Astrocyte of the cerebellum (primary cell): ENCODE data around the gene DCST1.

Experiments used
- DNase-seq: peaks from one replicate; pipeline ENCODE4 v3.0.0-alpha.2; 2011; ENCODE audit warnings: low read depth
- H3K4me3 ChIP-seq: 2 replicates; pipeline ENCODE4 v1.5.1; 2011; ENCODE audit warnings: mild to moderate bottlenecking, low read depth, low read length, moderate library complexity
- in situ Hi-C: cut with HindIII; loops from 2 replicates; pipeline ENCODE4 v1.10.0; 2017; ENCODE audit warnings: low sequenced_read_pairs
- TF ChIP-seq, protein P1 (sequence below): IDR thresholded peaks from 2 replicates; pipeline ENCODE4 v1.5.1; 2012; ENCODE audit warnings: low read length, low read depth, moderate library complexity, mild to moderate bottlenecking; ENCODE audit errors: missing control alignments

The DCST1 gene

DNA sequence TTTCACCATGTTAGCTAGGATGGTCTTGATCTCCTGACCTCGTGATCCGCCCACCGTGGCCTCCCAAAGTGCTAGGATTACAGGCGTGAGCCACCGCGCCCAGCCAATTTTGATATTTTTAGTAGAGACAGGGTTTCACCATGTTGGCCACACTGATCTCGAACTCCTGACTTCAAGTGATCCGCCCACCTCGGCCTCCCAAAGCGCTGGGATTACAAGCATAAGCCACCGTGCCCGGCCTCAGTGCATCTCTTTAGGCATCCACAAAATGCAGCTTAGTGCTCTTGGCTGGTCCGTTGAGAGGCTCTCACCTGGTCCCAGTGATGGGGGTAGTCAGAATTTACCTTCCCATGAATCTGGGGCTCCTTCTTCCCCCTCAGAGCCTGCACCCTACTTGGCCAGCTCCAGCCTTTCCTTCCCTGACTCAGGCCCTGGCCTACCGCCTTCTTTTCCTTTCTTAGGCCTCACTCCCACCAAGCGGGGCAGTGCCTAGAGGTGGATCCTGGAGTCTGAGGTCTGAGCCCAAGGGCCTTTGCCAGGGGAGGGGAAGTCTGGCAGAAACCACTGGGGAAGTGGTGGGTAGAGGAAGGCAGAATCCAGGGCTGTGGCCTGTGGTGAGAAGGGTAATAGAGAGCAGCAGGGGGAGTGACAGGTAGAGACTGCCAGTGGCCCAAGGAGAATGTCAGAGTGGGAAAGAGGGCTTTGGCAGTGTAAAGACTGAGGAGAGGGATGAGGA lies 36.5 kb upstream of the DCST1 start:
- in situ Hi-C loops, result no loop called here
- H3K4me3 ChIP-seq, result no peak overlapping the region
- DNase-seq, result no peak
- TF ChIP-seq, protein P1, sequence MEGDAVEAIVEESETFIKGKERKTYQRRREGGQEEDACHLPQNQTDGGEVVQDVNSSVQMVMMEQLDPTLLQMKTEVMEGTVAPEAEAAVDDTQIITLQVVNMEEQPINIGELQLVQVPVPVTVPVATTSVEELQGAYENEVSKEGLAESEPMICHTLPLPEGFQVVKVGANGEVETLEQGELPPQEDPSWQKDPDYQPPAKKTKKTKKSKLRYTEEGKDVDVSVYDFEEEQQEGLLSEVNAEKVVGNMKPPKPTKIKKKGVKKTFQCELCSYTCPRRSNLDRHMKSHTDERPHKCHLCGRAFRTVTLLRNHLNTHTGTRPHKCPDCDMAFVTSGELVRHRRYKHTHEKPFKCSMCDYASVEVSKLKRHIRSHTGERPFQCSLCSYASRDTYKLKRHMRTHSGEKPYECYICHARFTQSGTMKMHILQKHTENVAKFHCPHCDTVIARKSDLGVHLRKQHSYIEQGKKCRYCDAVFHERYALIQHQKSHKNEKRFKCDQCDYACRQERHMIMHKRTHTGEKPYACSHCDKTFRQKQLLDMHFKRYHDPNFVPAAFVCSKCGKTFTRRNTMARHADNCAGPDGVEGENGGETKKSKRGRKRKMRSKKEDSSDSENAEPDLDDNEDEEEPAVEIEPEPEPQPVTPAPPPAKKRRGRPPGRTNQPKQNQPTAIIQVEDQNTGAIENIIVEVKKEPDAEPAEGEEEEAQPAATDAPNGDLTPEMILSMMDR, result no peak

- in situ Hi-C loops, result no loop called here
- H3K4me3 ChIP-seq, result no peak overlapping the region
- TF ChIP-seq, protein P1, result peak; percentile 2
- no peak for DNase-seq
Measured at GRCh38 chr1:154998201-154998780, 35.3 kb upstream of the DCST1 start.

DNA sequence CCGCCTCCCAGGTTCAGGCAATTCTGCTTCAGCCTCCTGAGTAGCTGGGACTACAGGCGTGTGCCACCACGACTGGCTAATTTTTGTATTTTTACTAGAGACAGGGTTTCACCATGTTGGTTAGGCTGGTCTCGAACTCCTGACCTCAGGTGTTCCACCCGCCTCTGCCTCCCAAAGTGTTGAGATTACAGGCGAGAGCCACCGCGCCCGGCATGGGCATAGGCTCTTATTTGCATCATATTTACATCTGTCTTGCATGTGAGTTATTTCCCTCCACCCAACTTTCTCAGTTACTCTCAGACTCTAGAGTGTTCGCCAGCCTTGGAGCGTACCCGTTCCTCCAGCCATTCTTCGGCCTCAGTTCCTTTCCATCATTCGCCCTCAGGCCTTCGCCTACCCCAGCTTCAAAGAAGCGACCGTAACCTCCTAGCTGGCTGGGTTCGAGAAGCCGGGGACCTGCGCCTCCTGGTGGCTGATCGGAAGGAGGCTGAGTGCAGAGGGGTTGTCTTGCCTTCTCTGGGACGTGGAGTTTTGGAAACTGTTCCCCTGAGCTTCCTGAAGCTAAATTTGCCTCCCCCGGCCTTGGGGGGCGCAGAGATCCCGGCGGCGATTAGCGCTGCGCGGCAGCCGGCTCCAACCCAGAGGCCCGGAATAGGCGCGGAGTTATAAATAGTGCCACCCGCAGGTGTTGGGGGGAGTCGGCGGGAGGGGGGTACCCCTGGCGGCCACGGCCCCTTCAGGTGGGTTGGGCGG lies 34.6 kb upstream of the DCST1 start:
- H3K4me3 ChIP-seq, result peak overlapping the region; percentile 82
- DNase-seq, result peak; percentile 33
- TF ChIP-seq, protein P1, result peak; percentile 95
- in situ Hi-C loops, result no loop called here

- TF ChIP-seq, protein P1, result no peak
- in situ Hi-C loops, result no loop called here
- no peak for DNase-seq
- peak overlapping the region; percentile 82 for H3K4me3 ChIP-seq
Measured at GRCh38 chr1:154999571-155000410, 33.8 kb upstream of the DCST1 start.

DNA sequence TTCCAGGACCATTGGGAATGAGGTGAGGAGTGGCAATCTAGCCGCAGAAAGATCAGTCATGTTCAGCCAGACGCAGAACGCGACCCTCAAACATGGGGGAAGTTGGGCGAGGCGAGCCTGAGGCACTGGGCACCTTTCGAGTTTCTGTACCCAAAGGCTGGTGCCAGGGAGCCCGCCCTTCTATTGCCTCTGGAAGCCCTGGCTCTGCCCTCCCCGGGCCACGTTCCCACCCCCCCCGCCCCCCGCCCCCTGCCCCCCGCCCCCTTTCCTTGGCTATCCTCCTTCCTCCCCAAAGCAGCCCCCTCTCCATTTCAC lies 33.3 kb upstream of the DCST1 start:
- H3K4me3 ChIP-seq, result peak overlapping the region; percentile 82
- TF ChIP-seq, protein P1, result no peak
- DNase-seq, result no peak
- in situ Hi-C loops, result no loop called here

DNA sequence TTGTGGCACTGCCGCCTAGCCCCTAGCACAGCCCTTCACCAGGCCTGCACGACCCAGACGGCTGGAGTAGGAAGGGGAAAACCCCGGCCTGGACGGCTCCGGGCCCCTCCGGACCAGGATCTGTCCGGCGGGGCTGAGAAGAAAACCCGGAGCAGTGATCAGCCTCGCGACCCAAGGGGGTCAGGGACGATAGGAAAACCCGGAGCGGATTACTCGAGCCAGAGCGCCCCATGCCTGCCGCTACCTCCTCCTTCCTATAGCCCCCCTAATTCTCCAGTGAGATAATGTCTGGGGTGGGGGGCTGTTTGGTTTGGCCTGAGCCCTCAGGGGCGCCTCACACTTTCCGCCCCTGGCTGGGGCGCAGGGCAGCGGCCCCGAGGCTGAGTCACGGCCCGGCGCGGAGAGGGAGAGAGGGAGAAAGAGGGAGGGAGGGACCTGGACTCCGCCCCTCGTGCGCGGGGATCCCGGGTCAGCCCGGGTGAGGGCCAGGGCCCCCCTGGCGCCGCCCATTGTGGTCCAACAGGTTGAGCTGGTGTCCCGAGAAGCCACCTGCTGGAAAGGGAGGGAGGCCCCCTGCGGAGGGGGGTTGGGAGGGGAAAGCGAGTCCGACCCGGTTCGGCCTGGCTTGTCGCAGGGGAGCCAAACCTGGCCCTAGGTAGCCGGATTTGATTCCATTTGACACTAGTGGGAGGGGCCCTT lies 32.7 kb upstream of the DCST1 start:
- in situ Hi-C loops, result no loop called here
- TF ChIP-seq, protein P1, result no peak
- peak overlapping the region; percentile 82 for H3K4me3 ChIP-seq
- DNase-seq, result peak; percentile 70
